ENCODE data around the gene GALNT17.
"Not testable (repeated sequence)": the region's sequence is repeated elsewhere in the genome, so short reads cannot be mapped to it uniquely, and the experiment has no call there.

GALNT17 gene

GRCh38 chr7:71541707-71542353 lies 409.9 kb downstream of the GALNT17 start:
- in situ Hi-C loops (cut with MboI; ENCODE audit: low sequenced_read_pairs) = no loop called here

- in situ Hi-C loops (cut with MboI; ENCODE audit: low sequenced_read_pairs) = no loop called here
These were observed 411.5 kb downstream of the GALNT17 start for GRCh38 chr7:71543396-71543795.

- in situ Hi-C loops (cut with MboI; ENCODE audit: low sequenced_read_pairs) = no loop called here
These were observed 412.9 kb downstream of the GALNT17 start for GRCh38 chr7:71544816-71545215.

- in situ Hi-C loops (cut with MboI; ENCODE audit: low sequenced_read_pairs) = no loop called here
These were observed 415.5 kb downstream of the GALNT17 start for GRCh38 chr7:71547426-71547825.

DNA sequence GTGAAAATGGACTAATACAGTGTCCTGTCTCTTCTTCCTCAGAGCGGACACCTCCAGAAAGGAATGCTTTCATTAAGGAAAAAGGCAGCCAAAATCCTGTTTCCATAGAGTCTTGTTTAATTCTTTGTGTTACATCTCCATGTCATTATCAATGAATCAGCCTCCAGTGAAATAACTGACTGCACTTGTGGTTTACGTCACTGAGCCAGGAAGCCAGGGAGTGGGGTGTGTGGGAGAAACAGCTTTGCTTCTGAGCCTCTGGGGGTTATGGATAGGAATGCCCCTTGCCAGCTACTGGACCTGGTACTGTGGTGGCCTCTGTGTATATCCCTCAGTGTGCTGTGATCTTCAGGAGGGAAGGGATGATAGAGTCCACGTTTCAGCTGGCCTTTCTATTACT lies 416.8 kb downstream of the GALNT17 start:
- in situ Hi-C loops (cut with MboI; ENCODE audit: low sequenced_read_pairs) = no loop called here

GRCh38 chr7:71553306-71553705 lies 421.4 kb downstream of the GALNT17 start:
- in situ Hi-C loops (cut with MboI; ENCODE audit: low sequenced_read_pairs) = no loop called here

DNA sequence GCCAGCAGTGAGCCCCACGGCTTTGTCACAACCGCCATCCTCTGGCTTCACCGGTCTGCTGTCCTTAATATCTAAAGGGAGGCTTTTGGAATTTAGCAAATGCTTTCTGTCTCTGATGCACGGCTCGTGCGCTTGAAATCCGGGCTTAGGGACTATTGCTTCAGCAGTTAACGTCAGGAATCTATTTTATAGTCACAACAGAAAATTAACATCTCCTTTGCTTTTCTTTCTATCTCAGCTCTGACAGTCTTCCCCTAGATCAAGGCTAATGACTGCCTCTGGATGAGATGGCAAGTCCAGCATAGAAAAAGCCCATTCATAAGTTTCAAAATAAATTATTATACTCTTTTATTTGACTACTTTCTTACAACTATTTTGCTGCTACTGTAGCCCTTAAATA lies 423.8 kb downstream of the GALNT17 start:
- in situ Hi-C loops (cut with MboI; ENCODE audit: low sequenced_read_pairs) = no loop called here

DNA sequence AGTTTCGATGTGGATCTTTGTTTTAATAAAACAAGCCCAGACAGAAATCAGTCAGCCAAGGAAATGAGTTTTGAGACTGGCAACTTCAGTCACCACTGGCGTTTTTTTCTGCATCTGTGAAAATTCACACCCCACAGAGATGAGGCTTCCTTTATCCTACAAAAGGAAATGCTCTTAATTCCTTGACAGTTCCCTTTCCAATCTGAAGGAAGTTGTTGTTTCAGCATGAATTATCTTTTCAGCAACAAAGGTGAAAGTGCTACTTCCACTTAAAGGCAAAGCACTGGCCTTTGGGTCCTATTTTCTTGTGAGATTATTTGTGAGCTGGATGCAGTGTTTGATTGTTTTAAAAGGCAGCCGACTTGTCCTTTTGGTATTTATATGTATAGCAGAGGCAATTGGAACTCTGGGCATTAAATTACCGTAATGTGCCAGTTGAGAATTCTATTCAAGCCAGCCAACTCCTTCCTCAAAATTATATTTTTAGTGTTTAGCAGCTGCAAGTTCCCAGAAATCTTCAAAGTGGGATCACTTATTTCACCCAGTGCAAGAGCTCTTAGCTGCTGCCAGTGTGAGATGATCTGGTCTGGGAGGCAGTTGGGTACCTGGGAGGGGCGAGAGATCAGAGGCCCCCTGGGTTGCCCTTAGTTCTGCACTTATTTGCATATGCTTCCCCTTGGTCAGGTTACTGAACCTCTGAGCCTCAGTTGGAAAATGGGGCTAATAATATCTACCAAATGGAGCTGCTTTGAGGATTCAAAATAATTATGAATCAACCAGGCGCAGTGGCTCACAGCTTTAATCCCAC lies 427.1 kb downstream of the GALNT17 start:
- in situ Hi-C loops (cut with MboI; ENCODE audit: low sequenced_read_pairs) = no loop called here

DNA sequence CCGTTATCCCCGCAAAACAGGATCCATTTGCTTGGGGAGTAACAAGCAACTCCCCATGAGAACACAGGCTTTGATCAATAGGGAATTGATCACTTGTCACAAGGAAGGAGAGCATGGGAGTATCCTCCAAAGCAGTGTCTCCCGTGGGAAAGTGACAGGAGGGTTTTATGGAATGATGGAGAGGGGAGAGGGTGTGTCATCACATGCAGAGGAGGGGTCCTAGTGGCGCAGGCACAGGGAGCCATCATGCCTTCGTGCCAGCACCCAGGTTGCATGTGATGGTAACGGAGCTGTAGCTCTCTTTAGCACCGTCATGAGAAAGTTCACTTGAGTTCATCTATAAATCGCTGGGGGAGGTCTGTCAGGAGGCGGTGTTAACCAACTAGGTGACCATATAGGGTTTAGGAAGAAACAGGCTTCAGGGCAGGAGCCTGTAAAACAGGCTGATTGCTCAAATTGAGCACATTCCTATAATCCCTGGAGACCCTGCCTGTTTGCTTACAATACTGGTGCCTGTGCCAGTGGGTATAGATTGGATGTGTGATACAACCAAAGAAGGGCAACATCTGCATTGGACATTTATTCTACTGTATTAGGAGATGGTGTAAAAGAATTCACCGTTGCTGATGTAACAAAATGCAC lies 428.5 kb downstream of the GALNT17 start:
- in situ Hi-C loops (cut with MboI; ENCODE audit: low sequenced_read_pairs) = no loop called here

DNA sequence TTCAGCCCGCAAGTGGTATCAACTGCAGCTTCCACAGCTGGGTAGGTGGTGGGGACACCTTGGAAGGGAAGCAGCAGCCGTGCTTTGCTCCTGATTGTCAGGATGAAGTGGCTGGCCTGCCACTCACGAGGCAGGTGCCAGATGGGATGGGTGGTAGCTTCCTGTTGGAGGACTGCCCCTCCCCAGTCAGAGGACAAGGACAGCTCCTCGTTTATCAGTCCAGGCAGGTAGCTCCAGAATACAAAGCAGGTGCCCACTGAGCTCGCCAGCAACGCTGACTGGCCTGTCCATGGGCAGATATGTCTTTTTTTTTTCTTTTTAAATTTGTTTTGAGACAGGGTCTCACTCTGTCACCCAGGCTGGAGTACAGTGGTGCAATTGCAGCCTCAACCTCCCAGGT lies 431.3 kb downstream of the GALNT17 start:
- in situ Hi-C loops (cut with MboI; ENCODE audit: low sequenced_read_pairs) = no loop called here

- in situ Hi-C loops (cut with MboI; ENCODE audit: low sequenced_read_pairs) = no loop called here
These were observed 434.4 kb downstream of the GALNT17 start for GRCh38 chr7:71566376-71566775.

DNA sequence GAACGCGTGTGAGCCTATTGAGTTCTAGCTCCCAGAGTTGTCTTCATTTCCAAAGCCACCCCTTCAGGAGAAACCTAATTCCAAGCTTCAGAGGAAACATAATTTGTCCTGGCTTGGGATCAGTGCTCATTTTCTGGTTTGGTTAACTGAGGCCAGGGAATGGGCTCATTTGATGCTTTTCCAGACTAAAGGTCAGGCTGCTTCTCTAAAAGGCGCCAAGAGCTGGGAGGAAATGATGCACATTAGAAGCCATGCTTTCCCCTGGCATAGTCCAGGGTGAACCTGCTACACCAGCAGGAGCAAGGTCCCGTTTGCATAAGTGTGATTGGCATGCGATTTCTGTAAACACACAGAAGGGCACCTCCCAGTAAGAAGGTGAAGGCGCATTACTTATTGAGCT lies 435.0 kb downstream of the GALNT17 start:
- in situ Hi-C loops (cut with MboI; ENCODE audit: low sequenced_read_pairs) = no loop called here

GRCh38 chr7:71574153-71574860 lies 442.4 kb downstream of the GALNT17 start:
- in situ Hi-C loops (cut with MboI; ENCODE audit: low sequenced_read_pairs) = no loop called here

DNA sequence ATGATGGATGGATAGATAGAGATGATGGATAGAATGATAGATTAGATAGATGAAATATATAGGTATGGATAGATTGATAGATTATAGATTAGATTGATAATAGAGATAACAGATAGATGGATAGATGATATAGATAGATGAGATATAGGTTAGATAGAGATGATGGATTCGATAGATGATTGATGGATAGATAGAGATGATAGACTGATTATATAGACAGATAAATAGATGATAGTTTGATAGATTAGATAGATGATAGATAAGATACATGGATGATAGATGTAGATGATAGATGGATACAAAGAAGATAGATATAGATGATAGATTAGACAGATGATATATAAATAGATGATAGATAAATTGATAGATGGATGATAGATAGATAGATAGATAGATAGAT lies 448.1 kb downstream of the GALNT17 start:
- in situ Hi-C loops (cut with MboI; ENCODE audit: low sequenced_read_pairs) = no loop called here

GRCh38 chr7:71584256-71584655 lies 452.3 kb downstream of the GALNT17 start:
- in situ Hi-C loops (cut with MboI; ENCODE audit: low sequenced_read_pairs) = no loop called here

GRCh38 chr7:71591876-71592275 lies 459.9 kb downstream of the GALNT17 start:
- in situ Hi-C loops (cut with MboI; ENCODE audit: low sequenced_read_pairs) = no loop called here

DNA sequence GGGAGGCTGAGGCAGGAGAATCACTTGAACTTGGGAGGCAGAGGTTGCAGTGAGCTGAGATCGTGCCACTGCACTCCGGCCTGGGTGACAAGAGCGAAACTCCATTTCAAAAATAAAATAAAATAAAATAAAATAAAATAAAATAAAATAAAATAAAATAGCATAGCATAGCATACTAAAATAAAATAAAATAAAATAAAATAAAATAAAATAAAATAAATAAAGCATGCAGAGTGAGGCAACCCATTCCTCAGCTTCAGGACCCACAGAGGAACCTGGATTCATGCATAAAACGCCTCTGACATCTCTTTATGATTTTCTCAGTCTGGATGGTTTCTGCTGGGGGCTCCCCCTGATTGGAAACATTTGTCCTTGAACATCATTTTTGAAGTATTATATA lies 460.4 kb downstream of the GALNT17 start:
- in situ Hi-C loops (cut with MboI; ENCODE audit: low sequenced_read_pairs) = not testable (repeated sequence)

- in situ Hi-C loops (cut with MboI; ENCODE audit: low sequenced_read_pairs) = no loop called here
These were observed 462.8 kb downstream of the GALNT17 start for GRCh38 chr7:71594736-71595135.

DNA sequence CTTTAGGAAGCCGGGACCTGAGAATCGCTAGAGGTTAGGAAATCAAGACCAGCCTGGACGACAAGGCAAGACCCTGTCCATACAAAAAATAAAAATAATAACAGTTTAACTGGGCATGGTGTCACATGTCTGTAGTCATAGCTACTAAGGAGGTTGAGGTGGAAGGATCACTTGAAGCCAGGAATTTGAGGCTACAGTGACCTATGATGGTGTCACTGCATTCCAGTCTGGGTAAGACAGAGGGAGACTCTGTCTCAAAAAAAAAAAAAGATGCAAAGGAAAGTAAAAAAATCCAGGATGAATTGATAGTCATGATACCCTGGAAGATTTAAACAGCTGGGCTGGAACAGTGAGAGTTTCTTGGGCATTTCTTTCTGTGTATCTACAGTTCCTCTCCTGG lies 463.2 kb downstream of the GALNT17 start:
- in situ Hi-C loops (cut with MboI; ENCODE audit: low sequenced_read_pairs) = no loop called here

DNA sequence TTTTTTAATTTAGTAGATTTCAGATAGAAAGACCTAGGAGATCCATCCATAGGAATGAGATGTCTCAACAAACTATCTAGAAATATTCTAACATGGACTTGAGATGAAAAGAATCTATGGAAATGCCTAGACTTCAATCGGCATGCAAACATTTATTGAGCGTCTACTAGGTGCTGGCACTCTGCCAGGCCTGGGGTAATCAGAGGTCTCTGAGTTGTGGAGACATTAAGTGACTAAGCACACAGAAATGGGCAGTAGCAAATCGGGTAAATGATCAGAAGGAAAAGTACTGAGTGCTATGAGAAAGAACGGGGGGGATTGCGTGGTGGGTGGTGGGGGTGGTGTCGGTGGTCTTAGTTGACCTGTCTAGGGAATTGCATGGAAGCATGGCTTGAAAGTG lies 466.6 kb downstream of the GALNT17 start:
- in situ Hi-C loops (cut with MboI; ENCODE audit: low sequenced_read_pairs) = no loop called here

DNA sequence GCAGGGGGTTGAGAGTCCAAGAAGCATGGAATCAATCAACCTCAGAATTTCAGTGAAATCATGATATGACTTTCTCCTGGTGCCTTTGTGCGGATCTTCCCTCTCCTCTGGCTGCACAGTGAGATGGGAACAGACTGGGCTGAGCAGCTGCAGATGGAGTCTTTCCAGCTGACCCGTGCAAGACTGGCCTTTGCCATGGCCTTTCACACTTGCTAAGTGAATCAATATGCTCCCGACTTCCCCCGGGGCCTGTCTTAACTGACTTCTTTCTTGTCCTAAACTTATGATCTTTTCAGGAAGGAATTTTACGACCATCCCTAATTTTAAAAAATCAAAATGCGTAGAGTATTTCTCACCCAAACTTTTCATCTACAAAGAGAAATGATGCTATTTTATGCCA lies 469.9 kb downstream of the GALNT17 start:
- in situ Hi-C loops (cut with MboI; ENCODE audit: low sequenced_read_pairs) = no loop called here
